GM18858 (cell line): ENCODE data around the gene CHDH.

Experiments
- ATAC-seq: cut with Tn5 transposase; IDR thresholded peaks from one replicate; pipeline ENCODE4 v1.9.1; 2021; ENCODE audit not compliant: unreplicated experiment

CHDH gene

GRCh38 chr3:53809764-53810400, 36.3 kb downstream of the CHDH start:
- no peak for ATAC-seq

- ATAC-seq, result no peak
Observed at GRCh38 chr3:53809267-53809666, 37.0 kb downstream of the CHDH start.

DNA sequence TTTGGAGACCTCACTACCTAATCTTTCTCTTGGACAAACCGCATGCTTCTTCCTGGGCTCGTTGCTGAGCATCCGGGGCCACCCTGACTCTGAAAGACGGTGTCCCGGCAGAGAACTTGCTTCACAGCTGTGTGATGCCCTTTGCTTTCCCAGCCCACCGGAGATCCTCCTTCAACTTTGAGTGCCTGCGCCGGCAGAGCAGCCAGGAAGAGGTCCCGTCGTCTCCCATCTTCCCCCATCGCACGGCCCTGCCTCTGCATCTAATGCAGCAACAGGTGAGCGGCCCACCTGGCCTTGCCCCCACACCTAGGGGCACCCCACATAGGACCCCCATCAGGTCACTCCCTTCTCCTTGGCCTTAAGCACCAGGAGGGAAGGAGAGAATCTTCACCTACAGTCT, 37.7 kb downstream of the CHDH start:
- no peak for ATAC-seq

DNA sequence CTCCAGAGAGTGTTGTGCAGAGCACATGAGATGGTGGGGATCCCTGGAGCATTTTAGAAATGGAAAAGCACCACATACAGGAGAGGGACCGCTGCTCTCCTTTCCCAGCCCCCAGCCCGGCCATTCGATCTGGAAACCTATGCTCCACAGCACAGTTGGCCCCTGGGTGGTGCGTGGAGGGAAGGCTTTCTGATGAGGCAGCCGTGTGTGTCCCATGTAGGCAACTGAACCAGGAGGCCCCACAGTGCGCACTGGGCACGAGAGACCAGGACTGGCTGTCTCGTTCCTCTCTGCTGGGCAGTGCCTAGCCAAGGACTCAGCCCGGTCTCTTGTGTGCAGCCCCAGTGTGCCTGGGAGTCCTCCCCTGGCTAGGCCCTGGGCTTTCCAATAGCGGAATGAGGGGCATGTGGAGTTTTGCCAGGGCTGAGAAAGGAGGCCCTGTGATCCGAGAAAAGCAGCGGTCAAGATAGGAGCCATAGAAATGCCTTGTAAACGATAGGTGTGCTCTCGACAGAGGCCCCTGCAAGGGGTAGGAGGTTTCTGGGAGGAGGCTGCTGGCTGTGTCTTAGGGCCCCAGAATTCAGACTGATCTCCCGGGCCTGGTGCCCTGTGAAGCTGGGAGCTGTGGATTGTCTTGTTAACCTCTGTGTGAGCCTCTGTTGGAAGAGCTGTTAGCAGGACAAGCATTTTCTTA, 39.0 kb downstream of the CHDH start:
- no peak for ATAC-seq

DNA sequence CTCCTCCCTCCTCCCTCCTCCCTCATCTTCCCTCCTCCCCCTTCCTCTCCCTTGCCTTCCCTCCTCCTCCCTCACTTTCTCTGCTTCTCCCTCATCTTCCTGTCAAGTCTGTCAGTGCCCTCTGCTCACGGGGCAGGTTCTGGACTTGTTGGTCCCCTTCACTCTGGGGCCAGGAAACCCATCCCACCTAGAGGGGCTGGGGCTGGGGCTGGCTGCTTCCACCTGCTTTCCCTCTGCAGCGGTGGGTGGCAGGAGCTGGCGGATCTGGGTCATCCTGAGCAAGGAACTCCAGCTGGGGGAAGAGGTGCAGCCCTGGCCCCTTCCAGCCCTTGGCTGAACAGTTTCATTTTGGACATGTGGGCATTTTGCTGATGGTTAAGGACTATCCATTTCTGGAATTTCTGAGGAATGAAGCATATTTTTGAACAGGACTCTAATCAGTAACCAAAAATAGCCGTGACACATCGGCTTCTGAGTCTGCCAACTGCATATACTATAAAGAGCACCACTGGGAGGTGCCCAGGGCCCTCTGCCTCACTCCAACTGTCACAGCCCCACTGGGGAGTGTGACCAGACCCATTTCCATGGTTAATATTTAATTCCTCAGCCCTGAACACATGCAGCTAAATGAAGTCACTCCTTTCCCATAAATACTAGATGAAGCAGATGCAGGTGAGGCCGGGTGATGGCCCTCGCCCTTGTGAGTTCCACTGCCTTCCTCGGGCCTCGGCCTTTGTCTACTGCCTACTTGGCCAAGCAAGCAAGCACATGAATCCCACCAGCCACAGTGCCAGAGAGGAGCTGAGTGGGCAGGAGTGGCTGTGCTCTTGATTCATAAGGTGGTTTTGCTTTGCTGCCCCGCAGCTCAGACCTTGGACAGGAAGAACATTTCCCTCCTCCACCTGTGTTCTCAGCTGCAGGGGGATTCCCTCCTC, 39.8 kb downstream of the CHDH start:
- ATAC-seq, result no peak

DNA sequence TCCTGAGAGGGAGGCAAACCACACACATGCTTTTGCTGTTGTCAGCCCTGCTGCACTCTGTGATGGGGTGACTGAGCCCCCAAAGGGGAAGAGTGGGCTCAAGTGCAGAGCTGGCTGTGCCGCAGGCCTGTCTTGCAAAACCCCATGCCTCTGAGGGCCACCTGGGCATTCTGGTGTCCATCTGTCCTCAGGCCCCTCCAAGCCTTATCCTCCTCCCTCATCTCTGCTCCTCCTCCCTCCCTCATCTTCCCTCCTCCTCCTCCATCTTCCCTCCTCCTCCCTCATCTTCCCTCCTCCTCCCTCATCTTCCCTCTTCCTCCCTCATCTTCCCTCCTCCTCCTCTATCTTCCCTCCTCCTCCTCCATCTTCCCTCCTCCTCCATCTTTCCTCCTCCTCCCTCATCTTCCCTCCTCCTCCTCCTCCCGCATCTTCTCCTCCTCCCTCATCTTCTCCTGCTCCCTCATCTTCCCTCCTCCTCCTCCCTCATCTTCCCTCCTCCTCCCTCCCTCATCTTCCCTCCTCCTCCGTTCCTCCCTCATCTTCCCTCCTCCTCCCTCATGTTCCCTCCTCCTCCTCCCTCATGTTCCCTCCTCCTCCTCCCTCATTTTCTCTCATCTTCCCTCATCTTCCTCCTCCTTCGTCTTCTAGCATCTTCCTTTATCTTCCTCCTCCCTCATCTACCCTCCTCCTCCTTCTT, 40.6 kb downstream of the CHDH start:
- no peak for ATAC-seq

DNA sequence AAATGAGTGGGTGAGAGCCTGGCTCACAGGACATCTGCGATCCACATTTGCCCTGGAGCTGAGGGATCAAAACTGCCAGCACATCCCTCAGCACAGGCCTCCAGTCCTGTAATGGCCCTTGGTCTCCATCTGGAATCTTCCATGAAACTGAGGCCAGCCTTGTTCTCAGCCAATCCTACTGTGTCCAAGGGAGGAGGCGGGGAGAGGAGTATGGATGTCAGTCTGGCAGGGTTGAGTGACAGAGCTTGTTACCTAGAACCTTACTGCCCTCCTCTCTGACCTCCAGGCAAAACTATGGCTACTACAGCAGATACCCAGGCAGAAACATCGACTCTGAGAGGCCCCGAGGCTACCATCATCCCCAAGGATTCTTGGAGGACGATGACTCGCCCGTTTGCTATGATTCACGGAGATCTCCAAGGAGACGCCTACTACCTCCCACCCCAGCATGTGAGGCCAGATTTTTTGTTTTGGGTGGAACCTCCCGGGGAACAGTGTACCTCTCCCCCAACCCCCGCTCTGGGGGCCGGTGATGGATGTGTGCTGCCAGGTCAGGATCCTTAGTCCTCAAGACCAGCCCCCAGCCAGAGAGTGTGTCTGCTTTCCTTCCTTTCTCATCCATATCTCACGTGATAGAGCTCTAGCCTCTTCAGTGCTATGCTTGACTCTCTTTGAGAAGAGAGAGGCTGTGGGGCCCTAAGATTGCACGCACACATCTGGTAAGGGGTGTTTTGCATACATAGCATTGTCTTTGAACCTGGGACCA, 41.3 kb downstream of the CHDH start:
- ATAC-seq, result peak; percentile 61

GRCh38 chr3:53803816-53804695, 42.2 kb downstream of the CHDH start:
- no peak for ATAC-seq

GRCh38 chr3:53803124-53803815, 42.9 kb downstream of the CHDH start:
- no peak for ATAC-seq

- no peak for ATAC-seq
Observed at GRCh38 chr3:53802256-53802880, 43.9 kb downstream of the CHDH start.

DNA sequence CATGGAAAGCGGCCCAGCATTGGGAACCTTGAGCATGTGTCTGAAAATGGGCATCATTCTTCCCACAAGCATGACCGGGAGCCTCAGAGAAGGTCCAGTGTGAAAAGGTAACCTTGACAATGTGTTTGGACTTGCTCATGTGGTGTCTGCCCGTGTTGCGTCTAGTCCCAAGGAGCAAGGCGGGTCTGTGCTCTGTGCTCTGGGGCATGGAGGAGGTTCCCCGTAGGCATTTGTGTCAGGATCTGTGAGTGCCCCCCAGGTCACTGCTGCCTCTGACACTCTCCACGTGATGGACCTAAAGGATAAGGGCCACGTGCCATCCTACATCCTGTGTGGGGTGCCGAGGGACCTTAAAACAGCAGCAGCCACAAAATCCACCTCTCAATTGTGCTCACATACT, 44.9 kb downstream of the CHDH start:
- no peak for ATAC-seq

- no peak for ATAC-seq
Observed at GRCh38 chr3:53800041-53800906, 45.9 kb downstream of the CHDH start.

DNA sequence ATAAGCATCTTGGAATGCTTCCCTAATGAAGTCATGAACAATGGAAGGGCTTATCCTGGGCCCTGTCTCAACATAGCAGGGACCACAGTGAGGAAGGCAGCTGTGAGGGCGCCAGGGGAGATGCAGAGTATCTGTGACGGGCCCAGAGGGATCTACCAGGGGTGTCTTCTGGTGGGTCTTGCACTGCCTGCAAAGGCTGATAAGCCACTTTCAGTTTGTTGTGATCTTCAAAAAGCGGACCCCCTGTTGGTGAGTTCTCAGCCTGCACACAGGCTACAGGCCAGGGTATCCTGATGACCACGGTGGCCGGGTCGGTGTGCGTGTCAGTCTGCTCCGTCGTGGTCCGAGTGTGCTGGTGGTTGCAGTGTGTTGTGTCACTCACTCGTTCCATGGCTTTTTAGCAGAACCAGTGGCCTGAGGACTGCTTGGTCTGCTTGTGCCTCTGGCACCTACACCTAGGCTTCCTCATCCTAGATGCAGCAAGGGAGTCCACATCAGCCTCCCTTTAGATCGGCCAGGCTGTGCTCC, 46.8 kb downstream of the CHDH start:
- ATAC-seq, result no peak

DNA sequence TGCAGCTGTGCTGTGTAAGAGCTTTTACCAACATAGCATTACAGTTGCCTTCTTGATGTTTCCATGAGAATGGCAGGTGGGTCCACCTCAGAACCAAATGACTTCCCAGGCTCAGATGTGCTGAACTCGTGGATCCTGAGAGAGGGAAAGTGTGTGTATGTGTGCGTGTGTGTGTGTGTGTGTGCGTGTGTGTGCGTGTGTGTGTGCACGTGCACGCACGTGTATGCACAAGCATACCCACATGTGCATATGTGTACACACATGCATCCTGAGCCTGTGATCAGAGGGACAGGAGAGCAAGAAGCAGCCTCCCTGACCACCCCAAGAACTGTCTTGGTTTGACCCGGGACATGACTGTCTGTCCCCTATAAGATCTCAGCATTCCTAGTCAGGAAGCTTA, 48.1 kb downstream of the CHDH start:
- ATAC-seq, result no peak

GRCh38 chr3:53795789-53796560, 50.2 kb downstream of the CHDH start:
- ATAC-seq, result no peak

DNA sequence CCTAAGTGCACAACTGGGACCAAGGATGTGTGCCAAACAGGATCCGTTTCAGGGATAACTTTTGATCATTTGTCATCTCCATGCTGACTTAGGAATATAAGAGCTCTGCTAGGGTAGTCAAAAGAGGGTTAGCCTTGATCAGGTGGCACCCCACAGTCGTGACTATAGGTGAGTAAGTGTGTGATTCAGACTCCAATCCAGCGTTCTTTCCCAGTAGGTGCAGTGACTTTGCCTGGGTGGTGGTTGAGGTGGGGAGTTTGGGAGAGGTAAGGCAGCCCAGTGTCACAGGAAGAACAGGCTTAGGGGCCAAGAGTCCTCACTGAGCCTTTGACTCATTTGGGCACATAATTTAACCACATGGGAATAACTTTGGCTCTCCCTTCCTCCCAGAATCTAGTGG, 51.0 kb downstream of the CHDH start:
- ATAC-seq, result no peak

DNA sequence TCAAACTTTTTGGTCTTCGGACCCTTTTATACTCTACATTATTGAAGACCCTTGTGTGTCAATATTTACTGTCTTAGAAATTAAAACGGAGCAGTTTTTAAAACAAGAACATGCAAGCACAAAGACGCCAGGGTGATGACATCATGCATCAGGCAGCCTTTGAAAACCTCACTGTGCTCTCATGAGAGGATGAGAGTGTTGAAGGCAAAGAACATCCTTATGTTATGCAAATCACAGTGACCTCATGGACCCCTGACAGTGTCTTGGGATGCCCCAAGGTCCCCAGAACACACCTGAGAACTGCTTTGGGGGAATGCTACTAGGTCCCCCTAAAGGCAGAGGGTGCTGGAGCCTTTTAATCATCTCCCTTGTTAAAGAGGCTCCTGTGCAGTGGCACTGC, 51.6 kb downstream of the CHDH start:
- ATAC-seq, result no peak
